NT2/D1 (cell line): ENCODE measurements around the gene SYCE1.

Experiments
- DNase-seq: peaks from one replicate; pipeline ENCODE4 v3.0.0-alpha.2; 2011; ENCODE audit warnings: low read depth, low spot score
- H3K27me3 ChIP-seq: 2 replicates; pipeline ENCODE4 v1.6.0; 2011; ENCODE audit warnings: mild to moderate bottlenecking; ENCODE audit not compliant: insufficient read length, insufficient read depth
- H3K36me3 ChIP-seq: 2 replicates; pipeline ENCODE4 v1.6.1; 2011; ENCODE audit warnings: mild to moderate bottlenecking, low read length, mixed read lengths; ENCODE audit not compliant: insufficient read depth, insufficient read length
- H3K4me1 ChIP-seq: 2 replicates; pipeline ENCODE4 v1.5.1; 2011; ENCODE audit not compliant: insufficient read depth, insufficient read length
- H3K4me3 ChIP-seq: 2 replicates; pipeline ENCODE4 v1.5.1; 2011; ENCODE audit warnings: low read depth; ENCODE audit not compliant: insufficient read length
- H3K9ac ChIP-seq: 2 replicates; pipeline ENCODE4 v1.6.0; 2011; ENCODE audit warnings: low read depth; ENCODE audit not compliant: insufficient read length
- H3K9me3 ChIP-seq: 2 replicates; pipeline ENCODE4 v1.5.1; 2011; ENCODE audit warnings: mild to moderate bottlenecking, low read length; ENCODE audit not compliant: insufficient read depth
- SUZ12 ChIP-seq: IDR thresholded peaks from 2 replicates; pipeline ENCODE4 v1.6.1; 2011; ENCODE audit not compliant: insufficient read length, insufficient read depth; ENCODE audit errors: extremely low read depth
- YY1 ChIP-seq: IDR thresholded peaks from 2 replicates; pipeline ENCODE4 v1.6.1; 2011; ENCODE audit not compliant: insufficient read length, insufficient read depth
- ZNF274 ChIP-seq: IDR thresholded peaks from 2 replicates; pipeline ENCODE4 v1.6.1; 2011; ENCODE audit warnings: mild to moderate bottlenecking, low read depth, low read length

The SYCE1 gene

DNA sequence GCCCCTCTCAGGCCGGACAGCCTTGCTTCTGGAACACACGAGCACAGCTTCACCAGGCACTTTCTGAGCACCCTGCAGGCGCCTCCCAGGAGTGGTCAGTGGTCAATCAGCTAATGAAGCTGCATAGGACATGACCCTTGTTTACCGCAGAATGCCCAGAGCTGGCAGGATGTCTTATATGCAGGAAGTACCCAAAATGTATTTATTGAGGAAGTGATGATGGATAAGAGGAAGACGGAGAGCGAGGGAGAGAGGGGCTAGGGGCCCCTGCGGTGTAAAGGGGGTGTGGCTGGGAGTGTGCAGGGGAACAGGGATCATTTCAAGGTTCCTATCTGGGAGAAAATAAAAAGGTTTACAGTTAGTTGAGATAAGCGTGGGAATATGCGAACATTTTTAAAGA lies 34.9 kb downstream of the SYCE1 start:
- no peaks in the 10 kb centered on the region for H3K4me1 ChIP-seq
- no peaks in the 10 kb centered on the region for H3K36me3 ChIP-seq
- H3K9ac ChIP-seq, result no peak overlapping the region
- TF ChIP-seq SUZ12, result no peak
- no peak for TF ChIP-seq YY1
- no peak for TF ChIP-seq ZNF274
- H3K27me3 ChIP-seq, result peaks cover 42% of the 10 kb centered on the region
- no peak for DNase-seq
- H3K4me3 ChIP-seq, result no peak overlapping the region
- H3K9me3 ChIP-seq, result no peaks in the 10 kb centered on the region

DNA sequence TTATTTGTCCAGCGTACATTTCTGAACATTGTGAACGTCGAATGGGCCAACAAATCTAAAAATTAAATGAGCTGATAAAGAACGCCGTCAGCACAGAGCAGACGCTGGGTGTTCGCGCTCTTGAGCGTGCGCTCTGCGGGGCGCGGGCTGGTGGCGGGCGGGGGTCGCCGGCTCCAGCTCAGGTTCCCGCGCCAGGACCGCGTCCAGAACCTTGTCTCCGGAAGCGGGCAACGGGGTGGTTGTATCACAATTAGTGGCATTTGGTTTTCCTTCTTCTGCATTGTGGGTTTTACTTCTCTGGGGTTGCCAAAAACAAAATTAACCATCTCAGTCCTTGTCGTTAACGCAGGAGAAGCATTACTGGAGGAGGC lies 35.8 kb downstream of the SYCE1 start:
- H3K27me3 ChIP-seq, result peaks cover 42% of the 10 kb centered on the region
- H3K36me3 ChIP-seq, result no peaks in the 10 kb centered on the region
- no peak overlapping the region for H3K9ac ChIP-seq
- H3K4me1 ChIP-seq, result no peaks in the 10 kb centered on the region
- H3K4me3 ChIP-seq, result no peak overlapping the region
- no peaks in the 10 kb centered on the region for H3K9me3 ChIP-seq
- no peak for DNase-seq
- TF ChIP-seq SUZ12 (no peak), ZNF274 (no peak), YY1 (no peak)

DNA sequence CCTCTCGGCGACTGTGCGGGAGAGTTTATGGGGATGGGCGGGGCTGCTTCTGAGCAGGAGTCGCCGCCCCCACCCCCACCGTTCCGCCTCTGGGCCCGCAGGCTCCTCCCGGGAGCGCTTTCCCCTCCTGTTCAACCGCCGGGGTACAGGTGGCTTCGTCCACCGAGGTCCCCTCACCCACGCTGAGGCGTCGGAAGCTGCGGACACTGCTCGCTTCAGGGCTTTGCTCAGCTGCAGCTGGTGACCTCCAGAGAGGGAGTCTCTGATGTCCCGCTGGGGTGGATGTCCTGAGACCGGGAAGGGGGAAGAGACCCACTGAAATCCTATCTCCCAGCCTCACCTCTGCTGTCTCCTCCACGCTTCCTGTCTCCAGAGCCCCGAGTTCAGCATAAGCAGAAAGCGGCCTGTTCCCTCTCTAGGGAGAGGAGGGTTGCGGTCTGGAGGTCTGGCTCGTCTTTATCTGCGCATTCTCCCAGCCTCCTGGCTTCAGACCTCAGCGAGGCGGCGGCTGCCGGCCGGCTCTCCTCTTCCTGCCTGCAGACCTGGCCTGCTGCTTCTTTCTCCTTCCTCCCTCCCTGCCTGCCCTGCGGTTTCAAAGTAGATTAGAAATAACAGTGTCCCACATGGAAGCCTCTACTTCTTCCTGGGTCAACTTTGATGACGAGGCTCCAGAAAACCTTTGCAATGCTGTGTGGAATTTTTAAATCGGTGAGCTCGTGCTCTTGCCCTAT lies 36.4 kb downstream of the SYCE1 start:
- no peaks in the 10 kb centered on the region for H3K4me1 ChIP-seq
- H3K9ac ChIP-seq, result peak overlapping the region; percentile 80
- peaks cover 42% of the 10 kb centered on the region for H3K27me3 ChIP-seq
- peak; percentile 36 for DNase-seq
- no peaks in the 10 kb centered on the region for H3K36me3 ChIP-seq
- peak overlapping the region; percentile 71 for H3K4me3 ChIP-seq
- peaks cover 5% of the 10 kb centered on the region for H3K9me3 ChIP-seq
- TF ChIP-seq SUZ12 (no peak), ZNF274 (no peak), YY1 (no peak)

DNA sequence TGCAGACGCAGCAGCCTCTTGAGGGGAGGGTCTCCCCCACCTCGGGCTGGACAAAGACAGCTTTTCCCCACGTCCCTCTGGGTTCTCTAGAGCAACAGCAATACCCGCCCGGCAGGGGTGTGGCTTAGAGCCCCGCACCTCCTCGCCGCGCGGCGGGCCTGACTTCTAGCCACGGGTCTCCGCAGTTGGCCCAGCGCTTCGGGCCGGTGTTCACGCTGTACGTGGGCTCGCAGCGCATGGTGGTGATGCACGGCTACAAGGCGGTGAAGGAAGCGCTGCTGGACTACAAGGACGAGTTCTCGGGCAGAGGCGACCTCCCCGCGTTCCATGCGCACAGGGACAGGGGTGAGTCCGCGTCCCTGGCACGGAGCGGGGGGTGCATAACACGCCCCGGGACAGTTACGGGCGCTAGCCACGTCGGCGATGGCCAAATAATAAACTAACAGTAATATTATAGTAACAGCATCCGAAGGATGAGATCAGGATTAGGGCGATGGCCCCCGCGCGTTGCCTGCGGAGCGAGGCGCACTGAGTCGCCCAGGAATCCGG lies 37.0 kb downstream of the SYCE1 start:
- Histone ChIP-seq H3K4me3 (peak overlapping the region; percentile 71), H3K9me3 (peaks cover 11% of the 10 kb centered on the region), H3K4me1 (no peaks in the 10 kb centered on the region), H3K36me3 (no peaks in the 10 kb centered on the region), H3K27me3 (peaks cover 42% of the 10 kb centered on the region), H3K9ac (peak overlapping the region; percentile 80)
- TF ChIP-seq SUZ12 (no peak), ZNF274 (no peak), YY1 (no peak)
- DNase-seq, result no peak

DNA sequence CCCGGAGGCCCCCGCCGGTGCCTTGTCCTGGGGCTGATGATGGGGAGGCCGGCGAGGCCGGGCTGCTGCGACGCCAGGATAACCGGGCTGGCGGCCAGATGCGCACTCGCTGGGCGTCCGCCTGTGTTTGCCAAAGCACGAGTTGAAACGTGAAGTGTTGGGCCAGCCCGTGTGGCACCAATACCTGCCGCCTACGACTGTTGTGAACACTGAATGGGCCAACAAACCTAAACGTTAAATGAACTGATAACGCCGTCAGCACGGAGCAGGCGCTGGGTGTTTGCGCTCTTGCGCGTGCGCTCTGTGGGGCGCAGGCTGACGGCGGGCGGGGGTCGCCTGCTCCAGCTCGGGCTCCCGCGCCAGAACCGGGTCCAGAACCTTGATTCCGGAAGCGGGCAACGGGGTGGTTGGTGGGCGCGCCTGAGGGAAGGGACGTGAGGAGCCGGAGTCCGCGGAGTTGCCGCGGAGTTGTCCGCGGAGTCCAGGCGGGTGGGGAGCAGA lies 37.6 kb downstream of the SYCE1 start:
- Histone ChIP-seq H3K4me1 (no peaks in the 10 kb centered on the region), H3K9ac (peak overlapping the region; percentile 80), H3K9me3 (peaks cover 17% of the 10 kb centered on the region), H3K4me3 (peak overlapping the region; percentile 71), H3K27me3 (peaks cover 42% of the 10 kb centered on the region), H3K36me3 (no peaks in the 10 kb centered on the region)
- DNase-seq, result no peak
- no peak for TF ChIP-seq SUZ12
- TF ChIP-seq ZNF274, result no peak
- TF ChIP-seq YY1, result no peak

DNA sequence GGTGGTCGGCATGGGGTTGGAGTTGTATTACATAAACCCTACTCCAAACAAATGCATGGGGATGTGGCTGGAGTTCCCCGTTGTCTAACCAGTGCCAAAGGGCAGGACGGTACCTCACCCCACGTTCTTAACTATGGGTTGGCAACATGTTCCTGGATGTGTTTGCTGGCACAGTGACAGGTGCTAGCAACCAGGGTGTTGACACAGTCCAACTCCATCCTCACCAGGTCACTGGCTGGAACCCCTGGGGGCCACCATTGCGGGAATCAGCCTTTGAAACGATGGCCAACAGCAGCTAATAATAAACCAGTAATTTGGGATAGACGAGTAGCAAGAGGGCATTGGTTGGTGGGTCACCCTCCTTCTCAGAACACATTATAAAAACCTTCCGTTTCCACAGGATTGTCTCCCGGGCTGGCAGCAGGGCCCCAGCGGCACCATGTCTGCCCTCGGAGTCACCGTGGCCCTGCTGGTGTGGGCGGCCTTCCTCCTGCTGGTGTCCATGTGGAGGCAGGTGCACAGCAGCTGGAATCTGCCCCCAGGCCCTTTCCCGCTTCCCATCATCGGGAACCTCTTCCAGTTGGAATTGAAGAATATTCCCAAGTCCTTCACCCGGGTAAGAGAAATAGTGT lies 38.3 kb downstream of the SYCE1 start, which contains the start of gene CYP2E1:
Gene CYP2E1, plus strand, starts transcription at position 407 of the 632 bp plus-strand sequence. Its CDS starts 33 bp downstream, at position 440.
- no peak for TF ChIP-seq ZNF274
- TF ChIP-seq YY1, result no peak
- TF ChIP-seq SUZ12, result no peak
- peaks cover 42% of the 10 kb centered on the region for H3K27me3 ChIP-seq
- H3K4me1 ChIP-seq, result no peaks in the 10 kb centered on the region
- peak within 1 kb of the TSS; percentile 80 for H3K9ac ChIP-seq
- H3K9me3 ChIP-seq, result peaks cover 20% of the 10 kb centered on the region
- H3K36me3 ChIP-seq, result no peaks in the 10 kb centered on the region
- DNase-seq, result no peak
- peak within 1 kb of the TSS; percentile 71 for H3K4me3 ChIP-seq

DNA sequence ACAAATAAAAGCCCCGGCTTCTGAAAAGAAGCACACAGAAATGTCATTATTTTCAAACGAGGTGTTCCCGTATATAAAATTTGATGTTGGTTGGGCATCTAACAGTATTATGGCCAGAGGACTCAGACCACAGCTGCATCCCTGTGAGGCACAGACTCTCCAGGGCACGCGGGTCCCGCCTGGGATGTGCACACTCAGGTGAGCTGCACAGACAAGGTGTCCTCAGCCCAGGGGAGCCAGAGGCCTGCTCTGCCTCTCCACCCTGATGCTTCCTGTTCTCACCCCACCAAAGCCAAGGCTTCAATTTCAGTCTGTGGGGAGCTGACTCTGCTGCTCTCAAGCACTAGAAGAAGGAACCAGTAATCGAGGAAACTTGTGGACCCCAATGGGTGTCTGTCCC lies 39.9 kb downstream of the SYCE1 start:
- peaks cover 20% of the 10 kb centered on the region for H3K9me3 ChIP-seq
- H3K36me3 ChIP-seq, result no peaks in the 10 kb centered on the region
- TF ChIP-seq YY1, result no peak
- TF ChIP-seq ZNF274, result no peak
- no peak for TF ChIP-seq SUZ12
- no peak overlapping the region for H3K9ac ChIP-seq
- DNase-seq, result no peak
- no peak overlapping the region for H3K4me3 ChIP-seq
- H3K4me1 ChIP-seq, result no peaks in the 10 kb centered on the region
- peaks cover 35% of the 10 kb centered on the region for H3K27me3 ChIP-seq
